HepG2 (cell line): ENCODE data around the gene LEUTX.

Experiments
- MAFK ChIP-seq, 2 experiments: IDR thresholded peaks in 1 of 2; conservative IDR thresholded peaks in 1 of 2; 2 replicates each; pipeline ENCODE4 v1.6.1; 2011; ENCODE audit warnings: improper control_type of control experiment in 2 of 2, low read length in 2 of 2
- NFE2L2 ChIP-seq: fragments of 150-350 bp; IDR thresholded peaks from 2 replicates; pipeline ENCODE4 v1.6.1; 2014; ENCODE audit warnings: low read length
- TCF7L2 ChIP-seq: IDR thresholded peaks from 2 replicates; pipeline ENCODE4 v1.6.1; 2011; ENCODE audit warnings: mild to moderate bottlenecking, low read depth, low read length, moderate library complexity
- TF ChIP-seq, protein P1 (sequence below): sonication (generic); formaldehyde crosslinking; IDR thresholded peaks from 2 replicates; pipeline ENCODE4 v1.5.0; 2020; ENCODE audit warnings: missing genetic modification reagents

GRCh38 chr19:39745643-39746042 is 33.0 kb upstream of the LEUTX start:
- TF ChIP-seq NFE2L2 (no peak), MAFK (conservative IDR thresholded peaks at IDR 0.05 in 1 of 2, IDR thresholded peaks at IDR 0.05 in 1 of 2; ENCODE audit: low read length in 2 of 2) (no peak), TCF7L2 (no peak)
- TF ChIP-seq, protein P1, sequence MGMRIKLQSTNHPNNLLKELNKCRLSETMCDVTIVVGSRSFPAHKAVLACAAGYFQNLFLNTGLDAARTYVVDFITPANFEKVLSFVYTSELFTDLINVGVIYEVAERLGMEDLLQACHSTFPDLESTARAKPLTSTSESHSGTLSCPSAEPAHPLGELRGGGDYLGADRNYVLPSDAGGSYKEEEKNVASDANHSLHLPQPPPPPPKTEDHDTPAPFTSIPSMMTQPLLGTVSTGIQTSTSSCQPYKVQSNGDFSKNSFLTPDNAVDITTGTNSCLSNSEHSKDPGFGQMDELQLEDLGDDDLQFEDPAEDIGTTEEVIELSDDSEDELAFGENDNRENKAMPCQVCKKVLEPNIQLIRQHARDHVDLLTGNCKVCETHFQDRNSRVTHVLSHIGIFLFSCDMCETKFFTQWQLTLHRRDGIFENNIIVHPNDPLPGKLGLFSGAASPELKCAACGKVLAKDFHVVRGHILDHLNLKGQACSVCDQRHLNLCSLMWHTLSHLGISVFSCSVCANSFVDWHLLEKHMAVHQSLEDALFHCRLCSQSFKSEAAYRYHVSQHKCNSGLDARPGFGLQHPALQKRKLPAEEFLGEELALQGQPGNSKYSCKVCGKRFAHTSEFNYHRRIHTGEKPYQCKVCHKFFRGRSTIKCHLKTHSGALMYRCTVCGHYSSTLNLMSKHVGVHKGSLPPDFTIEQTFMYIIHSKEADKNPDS (CRISPR knock-in tag) = no peak
